Activated CD4-positive, alpha-beta T cell treated with anti-CD3 and anti-CD28 coated beads, Interleukin-2, amount 10 ng/mL, durations not matched to agents 24 days and 14 days (primary cell): ENCODE data around the gene TECPR1. TPM values are rescaled to one million over a fixed set of nuclear protein-coding genes. Genes with fewer than 3 reads are reported as not detected.
A peak's percentile ranks its signal among the peaks of the same experiment; 100 is the strongest.

Source experiments
- DNase-seq: peaks from one replicate; pipeline ENCODE4 v3.0.0; 2022
- H3K27ac Mint-ChIP-seq: one replicate; pipeline ENCODE4 v1.8.0; 2022; ENCODE audit warnings: mild to moderate bottlenecking, mixed read lengths
- H3K27me3 Mint-ChIP-seq: one replicate; pipeline ENCODE4 v1.8.0; 2022; ENCODE audit warnings: mixed read lengths
- H3K36me3 Mint-ChIP-seq: one replicate; pipeline ENCODE4 v1.8.0; 2022; ENCODE audit warnings: low read depth, mild to moderate bottlenecking, mixed read lengths
- H3K4me1 Mint-ChIP-seq: one replicate; pipeline ENCODE4 v1.8.0; 2021; ENCODE audit warnings: mixed read lengths
- H3K4me3 Mint-ChIP-seq: one replicate; pipeline ENCODE4 v1.8.0; 2022; ENCODE audit warnings: mild to moderate bottlenecking, moderate library complexity, mixed read lengths
- H3K9me3 Mint-ChIP-seq: one replicate; pipeline ENCODE4 v1.8.0; 2021; ENCODE audit warnings: mixed read lengths
- intact Hi-C: fragments of 100-400 bp; cut with micrococcal nuclease; formaldehyde crosslinking; loops from one replicate; pipeline ENCODE4 v1.15.1; 2023
- total RNA-seq: library from RNA; stranded (reverse); gene quantifications from 2 replicates; pipeline ENCODE4 v1.2.3, GENCODE V29; 2022

The TECPR1 gene
- total RNA-seq, 1 donor from 2014 or later = 43.1 TPM

DNA sequence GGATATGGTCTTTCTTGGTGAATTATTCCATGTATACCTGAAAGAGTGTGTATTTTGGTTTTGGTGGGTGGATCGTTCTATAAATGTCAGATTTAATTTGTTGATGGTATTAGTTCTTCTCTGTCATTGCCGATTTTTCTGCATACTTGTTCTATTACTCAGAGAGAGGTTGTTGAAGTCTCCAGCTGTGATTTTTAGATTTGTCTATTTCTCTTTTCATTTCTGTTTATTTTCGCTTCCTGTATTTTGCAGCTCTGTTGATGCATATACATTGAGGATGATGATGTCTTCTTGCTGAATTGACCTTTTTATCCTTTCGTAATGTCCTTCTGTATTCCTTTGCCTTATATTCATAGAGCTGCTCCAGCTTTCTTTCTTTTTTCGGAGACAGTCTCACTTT is 52.9 kb downstream of the TECPR1 start:
- intact Hi-C loops = no loop called here
- no peak overlapping the region for H3K27ac Mint-ChIP-seq
- H3K4me1 Mint-ChIP-seq = peaks cover 39% of the 10 kb centered on the region
- no peak for DNase-seq
- no peaks in the 10 kb centered on the region for H3K27me3 Mint-ChIP-seq
- peaks cover 26% of the 10 kb centered on the region for H3K36me3 Mint-ChIP-seq
- no peak overlapping the region for H3K4me3 Mint-ChIP-seq
- peaks cover 5% of the 10 kb centered on the region for H3K9me3 Mint-ChIP-seq

DNA sequence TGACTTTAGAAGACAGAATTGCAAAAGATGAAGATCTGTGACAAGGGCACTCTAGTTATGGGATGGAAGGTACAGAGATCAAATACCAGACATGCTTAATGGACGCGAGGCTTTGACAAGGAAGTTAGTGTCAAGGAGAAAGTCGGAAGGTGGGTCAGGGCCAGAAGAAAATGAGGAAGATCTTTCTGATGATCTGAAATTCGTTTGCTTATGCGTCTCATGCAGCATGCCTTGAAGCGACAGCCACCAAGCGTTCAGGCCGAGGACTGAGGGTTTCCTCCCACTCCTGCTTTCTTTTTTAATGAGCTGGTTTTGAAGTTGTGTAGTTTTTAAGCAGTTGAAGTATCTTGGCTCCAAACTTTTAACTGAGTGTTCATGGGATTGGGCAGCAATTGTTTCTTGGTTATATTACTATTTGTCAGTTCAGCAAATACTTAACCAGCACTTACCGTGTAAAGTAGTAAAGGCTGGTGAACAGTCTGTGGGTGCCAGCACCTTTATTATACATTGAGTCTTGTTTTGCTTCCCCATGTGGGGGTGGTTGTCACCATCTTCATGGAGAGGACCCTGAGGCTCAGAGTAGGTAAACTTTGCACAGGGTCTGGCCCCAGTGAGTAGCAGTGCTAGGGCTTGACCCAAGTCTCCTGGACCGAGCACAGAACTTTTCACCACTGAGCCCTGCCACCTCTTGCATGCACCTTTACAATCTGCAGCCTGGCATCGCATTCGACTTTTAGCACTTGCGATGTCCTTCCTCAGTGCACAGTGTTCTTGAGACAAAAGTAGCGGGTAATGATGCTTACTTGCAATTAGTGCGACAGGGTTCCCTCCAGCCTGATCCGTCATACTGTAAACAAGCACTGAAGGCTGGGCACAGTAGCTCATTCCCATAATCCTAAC is 55.1 kb downstream of the TECPR1 start:
- Mint-ChIP-seq H3K4me1 (peaks cover 26% of the 10 kb centered on the region), H3K27ac (peak overlapping the region; percentile 27), H3K4me3 (no peak overlapping the region), H3K9me3 (peaks cover 5% of the 10 kb centered on the region), H3K27me3 (no peaks in the 10 kb centered on the region), H3K36me3 (peaks cover 22% of the 10 kb centered on the region)
- intact Hi-C loops = no loop called here
- DNase-seq = no peak

DNA sequence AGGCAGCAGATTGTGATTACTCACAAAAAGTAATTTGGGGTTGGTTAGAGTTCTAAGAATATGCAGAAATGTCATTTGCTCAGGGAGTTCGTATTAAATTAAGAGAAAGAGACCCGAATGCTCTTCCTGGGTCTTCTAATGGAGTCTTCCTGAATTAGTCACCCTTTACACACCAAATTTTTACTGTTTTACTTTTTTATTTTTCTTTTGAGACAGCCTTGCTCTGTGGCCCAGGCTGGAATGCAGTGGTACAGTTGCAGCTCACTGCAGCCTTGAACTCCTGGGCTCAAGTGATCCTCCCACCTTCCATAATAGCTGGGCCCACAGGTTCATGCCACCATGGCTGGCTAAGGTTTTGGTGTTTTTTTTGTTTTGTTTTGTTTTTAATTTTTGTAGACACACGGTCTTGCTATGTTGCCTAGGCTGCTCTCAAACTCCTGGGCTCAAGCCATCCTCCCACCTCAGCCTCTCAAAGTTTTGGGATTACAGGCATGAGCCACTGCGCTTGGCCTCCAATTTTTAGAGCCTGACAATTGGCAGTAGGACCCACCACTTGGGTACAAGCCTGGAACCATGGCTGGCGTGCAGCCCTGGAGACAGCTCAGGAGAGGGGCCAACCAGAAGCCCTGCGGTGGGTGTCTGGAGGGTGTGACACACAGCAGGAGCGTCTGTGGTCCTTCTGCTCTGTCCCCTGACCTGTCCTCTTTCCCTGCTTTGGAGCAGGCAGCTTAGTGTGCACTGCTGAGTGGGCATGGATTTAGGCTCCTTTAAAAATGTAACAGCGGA is 57.2 kb downstream of the TECPR1 start:
- Mint-ChIP-seq H3K36me3 (peaks cover 18% of the 10 kb centered on the region), H3K4me3 (no peak overlapping the region), H3K27me3 (no peaks in the 10 kb centered on the region), H3K9me3 (peaks cover 5% of the 10 kb centered on the region), H3K4me1 (peaks cover 6% of the 10 kb centered on the region), H3K27ac (no peak overlapping the region)
- no peak for DNase-seq
- intact Hi-C loops = no loop called here

DNA sequence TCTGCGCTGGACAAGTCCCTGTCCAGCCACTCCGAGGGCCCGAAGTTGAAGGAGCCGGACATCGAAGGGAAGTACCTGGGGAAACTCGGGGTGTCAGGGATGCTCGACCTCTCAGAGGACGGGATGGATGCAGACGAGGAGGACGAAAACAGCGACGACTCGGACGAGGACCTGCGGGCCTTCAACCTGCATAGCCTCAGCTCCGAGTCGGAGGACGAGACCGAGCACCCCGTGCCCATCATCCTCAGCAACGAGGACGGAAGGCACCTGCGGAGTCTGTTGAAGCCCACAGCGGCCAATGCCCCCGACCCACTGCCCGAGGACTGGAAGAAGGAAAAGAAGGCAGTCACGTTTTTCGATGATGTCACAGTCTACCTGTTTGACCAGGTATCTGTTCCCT is 57.8 kb downstream of the TECPR1 start:
- intact Hi-C loops = no loop called here
- Mint-ChIP-seq H3K4me1 (peaks cover 10% of the 10 kb centered on the region), H3K27me3 (no peaks in the 10 kb centered on the region), H3K27ac (no peak overlapping the region), H3K4me3 (no peak overlapping the region), H3K9me3 (peaks cover 3% of the 10 kb centered on the region), H3K36me3 (peaks cover 20% of the 10 kb centered on the region)
- DNase-seq = no peak

DNA sequence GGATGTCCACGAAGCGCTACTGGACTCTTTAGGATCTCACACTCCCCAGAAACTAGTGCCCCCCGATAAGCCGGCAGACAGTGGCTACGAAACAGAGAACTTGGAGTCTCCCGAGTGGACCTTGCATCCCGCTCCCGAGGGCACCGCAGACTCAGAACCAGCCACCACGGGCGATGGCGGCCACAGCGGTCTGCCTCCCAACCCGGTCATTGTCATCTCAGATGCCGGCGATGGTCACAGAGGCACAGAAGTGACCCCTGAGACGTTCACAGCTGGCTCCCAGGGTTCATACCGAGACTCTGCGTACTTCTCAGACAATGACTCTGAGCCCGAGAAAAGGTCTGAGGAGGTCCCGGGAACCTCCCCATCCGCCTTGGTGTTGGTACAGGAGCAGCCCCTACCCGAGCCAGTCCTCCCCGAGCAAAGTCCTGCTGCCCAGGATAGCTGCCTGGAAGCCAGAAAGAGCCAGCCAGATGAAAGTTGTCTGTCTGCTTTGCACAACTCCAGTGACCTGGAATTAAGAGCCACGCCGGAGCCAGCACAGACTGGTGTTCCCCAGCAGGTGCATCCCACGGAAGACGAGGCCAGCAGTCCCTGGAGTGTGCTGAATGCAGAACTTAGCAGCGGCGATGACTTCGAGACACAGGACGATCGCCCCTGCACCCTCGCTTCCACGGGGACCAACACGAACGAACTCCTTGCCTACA is 58.4 kb downstream of the TECPR1 start:
- H3K9me3 Mint-ChIP-seq = no peaks in the 10 kb centered on the region
- peaks cover 10% of the 10 kb centered on the region for H3K4me1 Mint-ChIP-seq
- H3K27me3 Mint-ChIP-seq = no peaks in the 10 kb centered on the region
- DNase-seq = no peak
- H3K4me3 Mint-ChIP-seq = no peak overlapping the region
- H3K36me3 Mint-ChIP-seq = peaks cover 23% of the 10 kb centered on the region
- H3K27ac Mint-ChIP-seq = no peak overlapping the region
- intact Hi-C loops = no loop called here

DNA sequence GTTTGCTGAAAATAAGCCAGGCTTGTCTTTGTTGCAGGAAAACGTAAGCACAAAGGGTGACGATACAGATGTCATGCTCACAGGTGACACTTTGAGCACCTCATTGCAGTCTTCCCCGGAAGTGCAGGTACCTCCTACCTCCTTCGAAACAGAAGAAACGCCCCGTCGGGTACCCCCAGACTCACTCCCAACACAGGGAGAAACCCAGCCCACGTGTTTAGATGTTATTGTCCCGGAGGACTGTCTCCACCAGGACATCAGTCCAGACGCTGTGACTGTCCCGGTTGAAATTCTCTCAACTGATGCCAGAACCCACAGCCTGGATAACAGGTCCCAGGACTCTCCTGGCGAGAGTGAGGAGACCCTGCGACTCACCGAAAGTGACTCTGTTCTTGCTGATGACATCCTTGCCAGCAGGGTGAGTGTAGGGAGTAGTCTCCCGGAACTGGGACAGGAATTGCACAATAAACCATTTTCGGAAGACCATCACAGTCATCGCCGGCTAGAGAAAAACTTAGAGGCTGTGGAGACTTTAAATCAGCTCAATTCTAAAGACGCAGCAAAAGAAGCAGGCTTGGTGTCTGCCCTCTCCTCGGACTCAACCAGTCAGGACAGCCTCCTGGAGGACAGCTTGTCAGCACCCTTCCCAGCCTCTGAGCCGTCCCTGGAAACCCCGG is 59.1 kb downstream of the TECPR1 start:
- no peaks in the 10 kb centered on the region for H3K9me3 Mint-ChIP-seq
- no peak overlapping the region for H3K27ac Mint-ChIP-seq
- peaks cover 10% of the 10 kb centered on the region for H3K4me1 Mint-ChIP-seq
- no peak for DNase-seq
- no peak overlapping the region for H3K4me3 Mint-ChIP-seq
- H3K27me3 Mint-ChIP-seq = no peaks in the 10 kb centered on the region
- H3K36me3 Mint-ChIP-seq = peaks cover 27% of the 10 kb centered on the region
- intact Hi-C loops = no loop called here

DNA sequence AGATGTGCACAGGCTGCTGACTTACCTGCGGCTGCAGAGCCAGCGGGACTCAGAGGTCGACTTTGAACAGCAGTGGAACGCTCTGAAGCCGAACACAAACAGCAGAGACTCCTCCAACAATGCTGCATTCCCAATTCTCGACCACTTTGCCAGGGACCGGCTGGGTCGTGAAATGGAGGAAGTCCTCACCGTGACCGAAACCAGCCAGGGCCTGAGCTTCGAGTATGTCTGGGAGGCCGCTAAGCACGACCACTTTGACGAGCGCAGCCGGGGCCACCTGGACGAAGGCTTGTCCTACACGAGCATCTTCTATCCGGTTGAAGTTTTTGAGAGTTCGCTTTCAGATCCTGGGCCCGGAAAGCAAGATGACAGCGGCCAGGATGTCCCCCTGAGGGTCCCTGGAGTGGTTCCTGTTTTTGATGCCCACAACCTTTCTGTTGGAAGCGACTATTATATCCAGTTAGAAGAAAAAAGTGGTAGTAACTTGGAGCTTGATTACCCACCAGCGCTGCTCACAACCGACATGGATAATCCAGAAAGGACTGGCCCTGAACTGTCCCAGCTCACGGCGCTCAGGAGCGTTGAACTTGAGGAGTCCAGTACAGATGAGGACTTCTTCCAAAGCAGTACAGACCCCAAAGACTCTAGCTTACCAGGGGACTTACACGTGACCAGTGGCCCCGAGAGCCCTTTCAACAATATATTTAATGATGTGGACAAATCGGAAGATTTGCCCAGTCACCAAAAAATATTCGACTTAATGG is 60.2 kb downstream of the TECPR1 start:
- H3K9me3 Mint-ChIP-seq = no peaks in the 10 kb centered on the region
- intact Hi-C loops = no loop called here
- peaks cover 28% of the 10 kb centered on the region for H3K36me3 Mint-ChIP-seq
- H3K4me1 Mint-ChIP-seq = peaks cover 10% of the 10 kb centered on the region
- DNase-seq = no peak
- H3K4me3 Mint-ChIP-seq = no peak overlapping the region
- H3K27me3 Mint-ChIP-seq = no peaks in the 10 kb centered on the region
- no peak overlapping the region for H3K27ac Mint-ChIP-seq

DNA sequence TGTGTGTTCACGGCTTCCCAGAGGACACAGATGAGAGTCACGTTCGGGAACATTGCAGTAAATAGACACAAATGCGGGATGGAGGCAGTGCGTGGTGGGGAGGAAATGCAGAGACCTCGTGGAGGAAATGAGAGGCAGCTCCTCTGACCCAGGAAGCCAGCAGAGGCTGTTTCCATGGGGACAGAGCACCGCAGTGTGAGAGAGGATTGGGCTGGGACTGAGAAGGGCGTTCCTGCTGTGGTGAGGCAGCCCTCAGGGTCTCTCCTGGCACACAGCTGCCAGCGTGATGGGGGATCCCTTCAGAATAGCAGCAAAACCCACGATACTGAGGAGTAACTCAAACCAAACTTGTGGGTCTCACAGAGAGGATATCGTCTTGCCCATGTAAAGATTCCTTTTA is 62.5 kb downstream of the TECPR1 start:
- Mint-ChIP-seq H3K4me3 (no peak overlapping the region), H3K27ac (no peak overlapping the region), H3K36me3 (peaks cover 26% of the 10 kb centered on the region), H3K4me1 (peaks cover 6% of the 10 kb centered on the region), H3K9me3 (no peaks in the 10 kb centered on the region), H3K27me3 (no peaks in the 10 kb centered on the region)
- DNase-seq = no peak
- intact Hi-C loops = no loop called here

DNA sequence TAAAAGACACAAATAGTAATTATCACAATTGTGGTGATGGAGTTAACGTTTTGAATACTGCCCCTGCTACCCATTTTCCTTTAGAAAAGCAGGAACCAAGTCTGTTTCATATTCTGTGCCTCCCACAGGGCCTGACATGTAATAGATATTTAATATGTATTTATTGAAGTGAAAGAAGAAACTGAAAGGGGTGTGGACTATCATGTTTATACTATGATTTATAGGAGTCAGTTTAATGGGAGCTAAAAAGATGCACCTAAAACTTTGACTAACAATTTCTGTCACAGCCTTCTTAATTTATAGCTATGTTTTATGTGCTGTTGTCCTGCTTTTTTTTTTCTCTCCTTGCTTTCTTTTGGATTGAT is 64.9 kb downstream of the TECPR1 start:
- Mint-ChIP-seq H3K27me3 (no peaks in the 10 kb centered on the region), H3K4me3 (no peak overlapping the region), H3K36me3 (peaks cover 20% of the 10 kb centered on the region), H3K4me1 (peaks cover 6% of the 10 kb centered on the region), H3K27ac (no peak overlapping the region), H3K9me3 (no peaks in the 10 kb centered on the region)
- intact Hi-C loops = no loop called here
- DNase-seq = no peak

DNA sequence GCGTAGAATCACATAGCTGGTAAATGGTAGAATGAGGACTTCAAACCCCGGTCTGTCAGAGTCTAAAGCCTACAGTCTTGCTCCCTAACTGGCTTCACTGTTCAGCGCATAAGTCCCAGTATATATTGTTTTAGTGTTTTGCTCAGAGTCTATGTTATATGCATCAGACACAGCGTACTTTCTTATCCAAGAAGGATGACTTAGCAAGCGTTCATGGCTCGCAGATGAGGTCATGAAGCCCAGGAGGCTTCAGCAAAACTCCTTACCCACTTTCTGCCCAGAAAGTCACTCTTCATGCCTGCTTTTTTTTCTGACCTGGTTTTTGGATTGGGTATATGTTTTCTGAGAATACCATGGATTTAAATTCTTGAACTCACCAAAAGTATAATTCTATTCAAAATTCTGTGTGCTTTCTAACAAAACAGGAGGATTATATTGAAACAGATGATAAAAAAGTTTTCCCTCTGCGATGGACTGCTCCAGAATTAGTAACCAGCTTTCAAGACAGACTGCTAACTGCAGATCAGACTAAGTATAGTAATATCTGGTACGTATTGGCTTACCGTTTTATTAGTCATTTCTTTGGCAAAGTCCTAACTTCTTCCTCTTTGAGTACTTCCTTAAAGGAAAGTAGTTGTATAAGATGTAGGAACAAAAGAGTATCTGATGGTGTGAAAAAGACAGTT is 65.4 kb downstream of the TECPR1 start:
- Mint-ChIP-seq H3K27ac (no peak overlapping the region), H3K4me3 (no peak overlapping the region), H3K27me3 (no peaks in the 10 kb centered on the region), H3K9me3 (no peaks in the 10 kb centered on the region), H3K4me1 (peaks cover 6% of the 10 kb centered on the region), H3K36me3 (peaks cover 20% of the 10 kb centered on the region)
- intact Hi-C loops = no loop called here
- DNase-seq = no peak

DNA sequence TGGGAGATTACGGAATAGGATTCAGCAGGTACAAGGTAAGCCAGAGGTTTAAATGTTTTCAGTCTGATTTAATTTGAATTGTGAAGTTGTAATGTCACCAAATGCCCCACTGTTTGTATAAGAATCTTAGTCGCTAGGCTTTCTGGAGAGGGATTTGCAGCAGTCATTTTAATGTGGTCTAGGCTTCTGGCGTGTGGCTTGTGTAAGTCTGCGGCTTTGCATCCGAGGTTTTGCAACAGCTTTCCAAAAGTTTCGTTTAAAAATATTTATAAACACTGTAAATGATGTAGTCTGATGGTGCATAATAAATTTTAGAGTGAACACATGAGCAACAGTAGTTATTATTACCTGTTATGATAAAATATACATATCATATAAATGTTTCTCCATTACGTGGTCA is 66.9 kb downstream of the TECPR1 start:
- intact Hi-C loops = no loop called here
- no peak overlapping the region for H3K4me3 Mint-ChIP-seq
- DNase-seq = no peak

DNA sequence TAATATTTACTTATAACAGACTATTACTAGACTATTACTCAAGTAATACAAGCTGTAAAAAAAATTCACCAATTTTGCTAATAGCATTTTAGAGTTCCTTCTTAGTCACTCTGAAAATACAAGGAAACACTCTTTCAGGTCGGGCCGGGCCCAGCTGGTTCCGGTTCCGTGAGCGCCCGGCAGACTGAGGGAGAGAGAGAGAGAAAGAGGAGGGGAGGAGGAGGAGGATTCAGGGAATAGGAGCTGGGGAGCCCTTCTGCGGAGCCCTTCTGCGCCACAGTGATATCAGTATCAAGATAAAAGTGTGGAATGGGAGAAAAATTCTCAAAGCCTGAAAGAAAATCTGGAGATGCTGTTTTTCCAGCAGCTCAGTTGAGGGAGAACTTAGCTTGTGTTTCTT is 71.3 kb downstream of the TECPR1 start:
- no peaks in the 10 kb centered on the region for H3K27me3 Mint-ChIP-seq
- H3K9me3 Mint-ChIP-seq = no peaks in the 10 kb centered on the region
- intact Hi-C loops = no loop called here
- H3K4me3 Mint-ChIP-seq = no peak overlapping the region
- no peak overlapping the region for H3K27ac Mint-ChIP-seq
- DNase-seq = no peak
- H3K36me3 Mint-ChIP-seq = peaks cover 1% of the 10 kb centered on the region
- no peaks in the 10 kb centered on the region for H3K4me1 Mint-ChIP-seq

More for the DNA sequence above, 66.9 kb downstream of the TECPR1 start:
- Mint-ChIP-seq H3K9me3 (no peaks in the 10 kb centered on the region), H3K36me3 (peaks cover 19% of the 10 kb centered on the region), H3K27ac (no peak overlapping the region), H3K27me3 (no peaks in the 10 kb centered on the region), H3K4me1 (peaks cover 6% of the 10 kb centered on the region)
